SK-N-DZ (cell line): ENCODE data around the gene IFI27L2.

Experiments
- DNase-seq: peaks from one replicate; pipeline ENCODE4 v3.0.0-alpha.2; 2015; ENCODE audit warnings: low spot score

IFI27L2 gene

GRCh38 chr14:94153750-94154342, 24.4 kb upstream of the IFI27L2 start:
- DNase-seq, result no peak

GRCh38 chr14:94152676-94153075, 23.3 kb upstream of the IFI27L2 start:
- no peak for DNase-seq

DNA sequence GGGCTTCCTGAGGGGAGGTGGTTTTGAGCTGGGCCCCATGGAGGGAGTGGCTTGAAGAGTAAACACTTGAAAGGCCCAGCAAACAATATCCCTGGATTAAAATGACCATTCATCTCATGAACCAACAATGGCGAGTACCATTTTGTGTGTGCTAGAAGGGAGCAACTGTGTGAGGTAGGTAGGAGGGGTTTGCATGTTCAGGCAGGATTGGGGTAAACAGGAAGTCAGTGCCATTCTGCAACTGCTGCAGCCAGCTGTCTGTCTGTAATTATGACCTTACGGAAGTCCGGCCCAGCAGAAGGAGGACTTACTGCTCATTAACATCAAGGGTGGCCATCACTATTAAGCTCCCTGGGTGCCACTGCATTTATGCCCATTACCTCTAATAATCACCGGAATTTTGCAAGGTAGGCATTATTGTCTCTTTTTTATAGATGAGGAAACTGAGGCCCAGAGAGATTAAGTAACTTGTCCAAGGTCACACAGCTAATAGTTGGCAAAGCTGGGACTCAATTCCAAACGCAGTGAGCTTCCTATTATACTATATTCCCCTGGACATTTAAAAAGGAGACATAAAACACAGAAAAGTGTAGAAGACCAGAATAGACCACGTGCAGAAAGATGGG, 16.6 kb upstream of the IFI27L2 start:
- no peak for DNase-seq

DNA sequence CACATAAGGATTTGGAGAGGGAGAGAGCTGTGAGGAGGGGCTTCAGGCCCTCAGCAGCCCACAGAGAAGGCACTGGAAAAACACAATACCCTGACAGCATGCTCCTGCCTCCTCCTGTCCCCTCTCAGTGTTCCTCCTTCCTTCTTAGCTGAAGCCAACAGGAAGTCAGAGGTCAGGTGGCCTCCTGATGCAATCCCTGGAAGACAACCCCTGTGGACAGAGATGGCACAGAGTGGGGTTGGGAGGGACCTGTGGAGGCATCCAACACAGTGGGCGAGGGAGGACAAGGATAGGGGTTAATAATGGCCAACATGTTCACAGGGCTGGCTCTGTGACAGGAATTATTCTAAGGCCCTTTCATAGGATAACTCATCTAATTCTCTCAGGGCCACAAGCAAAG, 15.4 kb upstream of the IFI27L2 start:
- no peak for DNase-seq

DNA sequence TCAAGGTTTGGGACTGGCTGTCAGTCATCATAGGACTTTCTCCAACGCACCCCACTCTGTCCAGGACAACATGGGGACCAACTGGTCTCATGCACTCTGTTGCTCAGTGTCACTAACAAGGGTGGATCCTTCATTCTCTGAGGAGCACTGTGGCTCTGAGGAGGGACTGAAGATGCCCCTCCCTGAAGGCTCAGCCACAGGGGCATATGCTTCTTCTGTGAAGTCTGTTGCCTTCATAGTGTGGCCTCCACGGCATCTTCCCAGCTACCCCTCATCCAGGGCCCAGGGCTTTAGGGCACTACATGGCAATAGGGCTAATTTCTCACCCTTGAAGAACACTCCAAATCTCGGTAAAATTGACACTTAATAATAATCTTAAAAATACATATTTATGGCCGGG, 14.3 kb upstream of the IFI27L2 start:
- no peak for DNase-seq

- DNase-seq, result no peak
These were observed 13.8 kb upstream of the IFI27L2 start for GRCh38 chr14:94143239-94143638.

DNA sequence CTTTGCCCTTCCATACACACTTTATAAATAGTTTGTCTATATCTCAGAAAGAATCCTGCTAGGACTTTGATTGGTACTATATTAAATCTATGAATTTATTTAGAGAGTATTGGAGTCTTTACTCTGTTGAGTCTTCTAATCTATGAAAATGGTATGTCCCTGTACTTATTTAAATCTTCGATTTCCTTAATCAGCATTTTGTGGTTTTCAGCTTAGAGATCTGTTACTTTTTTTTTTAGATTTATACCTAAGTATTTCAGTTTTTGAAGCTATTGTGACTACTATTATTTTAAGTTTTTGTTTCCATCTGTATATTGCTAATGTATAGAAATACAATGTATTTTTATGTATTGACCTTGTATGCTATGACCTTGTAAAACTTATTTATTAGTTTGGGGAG, 13.4 kb upstream of the IFI27L2 start:
- no peak for DNase-seq

DNA sequence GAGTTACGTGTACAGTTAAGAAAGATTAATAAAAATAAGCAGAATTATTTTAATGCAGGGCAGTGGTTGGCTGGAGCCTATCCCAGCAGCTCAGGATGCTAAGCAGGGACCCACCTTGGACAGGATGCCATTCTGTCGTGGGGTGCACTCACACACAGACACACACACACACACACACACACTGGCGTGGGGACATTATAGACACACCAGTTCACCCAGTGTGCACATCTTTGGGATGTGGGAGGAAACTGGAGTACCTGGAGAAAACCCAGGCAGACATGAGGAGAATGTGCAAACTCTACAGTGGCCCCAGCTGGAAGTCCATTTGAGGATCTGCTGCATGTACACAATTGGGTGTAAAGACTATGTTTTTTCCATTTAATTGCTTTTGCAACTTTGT, 12.8 kb upstream of the IFI27L2 start:
- no peak for DNase-seq

GRCh38 chr14:94139421-94139820, 10.0 kb upstream of the IFI27L2 start:
- no peak for DNase-seq

GRCh38 chr14:94139006-94139405, 9.6 kb upstream of the IFI27L2 start:
- no peak for DNase-seq

DNA sequence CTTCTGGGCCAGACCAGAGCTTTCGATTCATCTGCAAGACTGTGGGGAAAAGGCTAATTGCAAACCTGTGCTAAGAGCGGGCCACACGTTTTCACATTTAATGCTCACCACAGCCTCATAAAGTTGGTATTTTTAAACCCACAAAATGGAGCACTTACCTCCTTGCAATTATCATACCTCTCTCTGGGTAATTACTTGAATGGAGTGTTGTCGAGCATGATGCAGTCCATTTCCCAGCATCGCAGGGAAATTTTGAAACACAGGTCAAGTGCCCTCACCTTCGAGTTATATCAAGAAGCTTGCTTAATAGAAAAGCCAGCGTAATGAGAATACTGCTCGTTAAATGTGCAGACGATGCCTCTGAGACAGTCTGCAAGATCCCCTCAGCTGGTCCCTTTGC, 8.8 kb upstream of the IFI27L2 start:
- DNase-seq, result no peak

DNA sequence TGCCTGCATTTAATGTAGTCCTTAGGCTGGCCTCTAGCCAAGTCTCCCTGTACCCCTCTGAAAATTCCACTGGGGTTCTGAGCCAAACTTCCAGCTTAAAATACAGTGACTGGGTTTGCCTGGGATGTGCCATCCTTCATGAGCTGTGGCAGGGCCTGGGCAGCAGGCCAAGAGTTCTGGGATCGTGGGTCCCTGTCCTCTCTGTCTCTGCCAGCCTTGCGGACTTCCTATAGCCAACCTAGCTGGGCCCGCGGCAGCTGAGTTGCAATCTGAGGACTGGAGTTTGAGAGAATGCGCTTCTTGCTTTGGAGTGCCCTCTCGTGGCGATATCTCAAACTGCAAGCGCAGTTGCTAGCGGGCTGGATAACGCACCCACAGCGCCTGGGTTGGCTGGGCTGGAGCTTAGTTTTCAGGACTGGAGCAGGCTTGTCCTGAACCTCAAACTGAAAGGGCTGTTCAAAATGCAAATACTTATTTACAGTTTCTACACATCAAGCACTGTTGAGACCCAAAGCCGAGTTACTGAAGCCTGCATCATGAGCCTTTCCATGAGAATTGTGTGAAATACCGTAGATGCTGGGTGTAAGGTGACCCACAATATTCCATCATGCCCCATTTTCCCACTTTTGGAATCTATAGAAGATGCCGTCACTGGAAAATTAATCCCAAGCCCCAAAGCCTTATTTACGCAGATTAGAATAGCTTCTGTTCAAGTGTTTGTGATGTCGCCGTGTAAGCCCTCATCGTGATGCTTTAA, 7.3 kb upstream of the IFI27L2 start:
- DNase-seq, result peak; percentile 68

- no peak for DNase-seq
These were observed 6.1 kb upstream of the IFI27L2 start for GRCh38 chr14:94135476-94135875.

- DNase-seq, result peak; percentile 50
These were observed 3.0 kb upstream of the IFI27L2 start for GRCh38 chr14:94132285-94132887.

- DNase-seq, result no peak
These were observed 482 bp upstream of the IFI27L2 start for GRCh38 chr14:94129758-94130414.

DNA sequence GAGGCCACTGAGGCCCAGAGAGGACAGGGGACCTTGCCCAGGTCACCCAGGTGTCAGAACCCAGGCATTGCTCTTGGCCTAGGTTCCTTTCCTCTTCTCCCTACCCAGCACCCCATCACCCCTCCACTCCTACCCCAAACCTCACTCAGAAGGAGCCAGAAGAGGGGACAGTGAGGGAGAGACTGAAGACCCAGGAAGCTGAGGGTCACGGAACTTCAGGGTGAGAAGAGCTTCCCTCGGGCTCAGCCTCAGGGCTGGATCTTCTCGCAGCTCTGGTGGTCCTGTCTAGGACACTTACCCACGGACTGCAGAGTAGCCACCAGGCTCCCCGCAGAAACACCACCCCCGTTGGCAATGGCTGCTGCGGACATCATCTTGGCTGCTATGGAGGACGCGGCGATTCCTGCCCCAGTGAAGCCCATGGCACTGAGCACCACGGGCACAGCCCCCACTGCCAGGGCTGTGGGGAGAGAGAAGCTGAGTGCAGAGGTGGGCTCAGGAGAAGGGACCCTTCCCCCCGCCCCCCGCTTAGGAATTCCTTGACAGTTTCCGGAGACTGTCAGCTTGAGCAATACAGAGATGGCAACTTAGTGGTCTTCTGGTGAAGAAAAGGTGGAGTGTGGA, 1.1 kb downstream of the IFI27L2 start:
- no peak for DNase-seq

GRCh38 chr14:94127330-94127729, 2.1 kb downstream of the IFI27L2 start:
- DNase-seq, result no peak

GRCh38 chr14:94126800-94127199, 2.6 kb downstream of the IFI27L2 start:
- no peak for DNase-seq

DNA sequence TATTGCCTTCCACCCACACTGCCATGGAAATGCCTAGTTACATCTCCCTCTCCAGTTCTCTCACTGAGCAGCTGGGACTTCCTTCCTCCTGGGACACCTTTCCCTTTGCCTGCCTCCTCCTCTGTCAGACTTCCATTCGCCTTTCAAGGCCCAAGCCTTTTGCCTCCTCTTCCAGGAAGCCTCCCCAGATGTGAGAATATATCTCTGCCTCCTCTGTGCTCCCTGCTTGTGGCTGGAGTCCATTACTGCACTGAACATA, 3.1 kb downstream of the IFI27L2 start:
- DNase-seq, result no peak

DNA sequence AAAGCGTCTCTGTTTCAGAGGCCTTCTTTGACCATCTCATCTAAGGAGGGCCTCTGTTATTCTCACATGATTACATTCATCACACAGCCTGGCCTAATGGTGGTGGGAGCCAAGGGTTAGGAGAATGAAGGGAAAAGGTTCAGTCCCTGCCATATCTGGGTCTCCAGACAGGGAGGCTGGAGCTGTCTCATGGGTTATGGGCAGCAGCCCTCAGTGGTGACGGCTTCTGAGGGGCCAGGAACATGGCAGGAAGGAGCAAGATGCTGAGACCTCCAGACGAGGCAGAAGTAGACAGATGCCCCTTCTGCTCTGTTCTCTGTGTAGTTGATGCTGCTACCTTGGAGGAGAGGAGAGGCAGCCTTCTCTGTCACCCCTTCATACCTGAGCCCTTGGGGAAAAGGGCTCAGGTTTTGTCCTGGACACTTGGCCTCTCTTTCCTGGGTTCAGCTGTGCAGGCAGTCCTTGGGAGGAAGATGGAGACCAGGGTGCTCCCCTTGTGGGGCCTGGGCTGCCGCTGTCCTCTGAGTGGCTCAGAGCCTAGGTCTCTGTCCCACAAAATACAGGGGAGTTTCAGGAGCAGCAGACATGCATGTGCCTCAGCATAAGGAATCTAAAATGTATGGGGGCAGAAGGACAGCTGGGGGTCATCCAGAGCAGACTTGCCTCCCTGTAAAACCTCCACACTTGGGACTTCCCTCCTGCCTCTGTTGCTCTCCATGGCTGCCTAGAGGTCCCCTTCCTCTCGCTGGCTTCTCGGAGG, 3.6 kb downstream of the IFI27L2 start:
- no peak for DNase-seq
